ENCODE data around the gene FAM219A. TPM values are rescaled to one million over a fixed set of nuclear protein-coding genes. Genes with fewer than 3 reads are reported as not detected.

Gene FAM219A
- total RNA-seq, 1 donor from 2014 or later = 17.5 TPM

GRCh38 chr9:34399729-34400128, 58.6 kb downstream of the FAM219A start:
- DNase-seq (ENCODE audit: low spot score, unreplicated experiment) = no peak
- TF ChIP-seq CTCF (IDR thresholded peaks at IDR 0.05; ENCODE audit: unreplicated experiment) = no peak
- Mint-ChIP-seq H3K4me3 (ENCODE audit: low read depth) (no peak overlapping the region), H3K36me3 (ENCODE audit: insufficient read depth) (peaks cover 2% of the 10 kb centered on the region), H3K27me3 (no peaks in the 10 kb centered on the region), H3K4me1 (ENCODE audit: low read depth) (no peaks in the 10 kb centered on the region), H3K9me3 (ENCODE audit: low read depth) (no peaks in the 10 kb centered on the region), H3K27ac (no peak overlapping the region)

GRCh38 chr9:34398875-34399274, 59.5 kb downstream of the FAM219A start:
- H3K27ac Mint-ChIP-seq = no peak overlapping the region
- no peak overlapping the region for H3K4me3 Mint-ChIP-seq (ENCODE audit: low read depth)
- peaks cover 2% of the 10 kb centered on the region for H3K36me3 Mint-ChIP-seq (ENCODE audit: insufficient read depth)
- no peak for TF ChIP-seq CTCF (IDR thresholded peaks at IDR 0.05; ENCODE audit: unreplicated experiment)
- H3K9me3 Mint-ChIP-seq (ENCODE audit: low read depth) = no peaks in the 10 kb centered on the region
- H3K27me3 Mint-ChIP-seq = no peaks in the 10 kb centered on the region
- H3K4me1 Mint-ChIP-seq (ENCODE audit: low read depth) = no peaks in the 10 kb centered on the region
- DNase-seq (ENCODE audit: low spot score, unreplicated experiment) = no peak

DNA sequence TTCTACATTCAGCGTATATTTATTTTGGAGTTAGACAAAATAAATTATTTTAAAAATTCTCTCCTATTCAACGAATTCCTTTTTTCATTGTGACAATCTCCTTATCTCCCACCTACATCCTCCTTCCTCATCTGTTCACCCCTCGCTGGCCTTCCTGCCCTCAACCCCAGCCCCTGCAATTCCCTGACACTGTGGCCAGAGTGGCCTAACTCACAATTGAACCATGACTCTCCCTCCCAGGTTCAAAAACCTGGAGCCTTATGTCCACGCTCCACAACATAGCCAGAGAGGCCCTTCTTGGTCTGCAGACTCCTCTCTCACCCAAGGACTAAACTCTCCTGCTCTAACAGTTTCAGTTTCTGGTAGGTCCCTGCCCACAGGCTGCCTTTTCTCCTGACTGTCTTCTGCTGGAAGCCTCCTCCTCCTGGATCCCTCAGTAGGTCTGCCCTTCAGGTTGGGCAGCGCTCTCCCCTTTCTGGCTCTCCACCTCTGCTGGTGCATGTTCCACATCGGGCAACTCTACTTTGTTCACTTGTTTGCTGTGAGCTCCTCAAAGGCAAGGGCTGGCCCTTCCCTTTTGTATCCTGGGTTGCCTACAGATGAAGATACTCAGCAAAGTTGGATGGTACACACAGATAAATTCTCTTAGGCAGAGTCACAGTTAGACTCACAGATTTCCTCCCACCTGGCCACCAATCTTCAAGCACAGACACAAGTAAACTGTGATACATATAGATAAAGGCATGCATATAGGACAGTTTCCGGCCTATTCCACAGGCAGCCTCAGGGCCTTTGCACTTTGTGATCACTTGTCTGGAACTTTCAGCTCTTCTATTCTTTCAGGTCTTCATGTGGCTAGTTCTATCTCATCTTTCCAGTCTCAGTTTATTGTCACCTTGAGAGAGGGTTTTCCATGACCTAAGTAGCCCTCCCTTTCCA, 61.8 kb downstream of the FAM219A start:
- no peak for DNase-seq (ENCODE audit: low spot score, unreplicated experiment)
- Mint-ChIP-seq H3K27ac (no peak overlapping the region), H3K4me1 (ENCODE audit: low read depth) (no peaks in the 10 kb centered on the region), H3K27me3 (peaks cover 15% of the 10 kb centered on the region), H3K9me3 (ENCODE audit: low read depth) (no peaks in the 10 kb centered on the region), H3K4me3 (ENCODE audit: low read depth) (no peak overlapping the region), H3K36me3 (ENCODE audit: insufficient read depth) (peaks cover 2% of the 10 kb centered on the region)
- no peak for TF ChIP-seq CTCF (IDR thresholded peaks at IDR 0.05; ENCODE audit: unreplicated experiment)

GRCh38 chr9:34392511-34392910, 65.9 kb downstream of the FAM219A start:
- H3K4me1 Mint-ChIP-seq (ENCODE audit: low read depth) = no peaks in the 10 kb centered on the region
- TF ChIP-seq CTCF (IDR thresholded peaks at IDR 0.05; ENCODE audit: unreplicated experiment) = no peak

GRCh38 chr9:34387239-34387638, 71.1 kb downstream of the FAM219A start:
- peaks cover 46% of the 10 kb centered on the region for H3K27me3 Mint-ChIP-seq
- DNase-seq (ENCODE audit: low spot score, unreplicated experiment) = no peak
- H3K27ac Mint-ChIP-seq = no peak overlapping the region
- no peaks in the 10 kb centered on the region for H3K36me3 Mint-ChIP-seq (ENCODE audit: insufficient read depth)
- H3K9me3 Mint-ChIP-seq (ENCODE audit: low read depth) = no peaks in the 10 kb centered on the region
- H3K4me1 Mint-ChIP-seq (ENCODE audit: low read depth) = no peaks in the 10 kb centered on the region
- TF ChIP-seq CTCF (IDR thresholded peaks at IDR 0.05; ENCODE audit: unreplicated experiment) = no peak
- no peak overlapping the region for H3K4me3 Mint-ChIP-seq (ENCODE audit: low read depth)

More at GRCh38 chr9:34392511-34392910, 65.9 kb downstream of the FAM219A start:
- H3K27ac Mint-ChIP-seq = no peak overlapping the region
- peaks cover 28% of the 10 kb centered on the region for H3K27me3 Mint-ChIP-seq
- no peaks in the 10 kb centered on the region for H3K36me3 Mint-ChIP-seq (ENCODE audit: insufficient read depth)
- no peak overlapping the region for H3K4me3 Mint-ChIP-seq (ENCODE audit: low read depth)
- H3K9me3 Mint-ChIP-seq (ENCODE audit: low read depth) = no peaks in the 10 kb centered on the region
- DNase-seq (ENCODE audit: low spot score, unreplicated experiment) = no peak

All from progenitor cell of endocrine pancreas (in vitro differentiated cells).